H1 (cell line): Measurements from ENCODE around the gene COL4A1. TPM values are rescaled to one million over a fixed set of nuclear protein-coding genes. Genes with fewer than 3 reads are reported as not detected.
A peak's percentile ranks its signal among the peaks of the same experiment; 100 is the strongest.

Experiments
- CTCF ChIA-PET: fragments of 300-600 bp; sonication (Branson Sonifier 250); formaldehyde crosslinking; loops from one replicate; lab custom pipeline; 2021; ENCODE audit not compliant: partially characterized antibody; lab: Charles Lee
- POLR2A ChIA-PET: fragments of 300-600 bp; sonication (Branson Sonifier 250); formaldehyde crosslinking; loops from one replicate; lab custom pipeline; 2021; ENCODE audit warnings: inconsistent platforms; ENCODE audit not compliant: partially characterized antibody; lab: Charles Lee
- DNase-seq, 2 experiments: peaks; one replicate each; pipeline versions ENCODE4 v3.0.0 to v3.0.0-alpha.2; 2010 to 2022; ENCODE audit warnings: low spot score in 2 of 2, low read depth in 1 of 2, mixed read lengths in 1 of 2
- FAIRE-seq: peaks from 2 replicates; lab custom pipeline; 2011; peaks lifted over from hg19 to GRCh38; lab: Jason Lieb, UNC
- H2AFZ ChIP-seq: 2 replicates; pipeline ENCODE4 v1.8.1; 2012; ENCODE audit warnings: low read length, inconsistent platforms
- H2AK5ac ChIP-seq: 2 replicates; pipeline ENCODE4 v1.6.1; 2013; ENCODE audit warnings: low read depth, low read length
- H2BK120ac ChIP-seq: replicated peaks from 2 replicates; pipeline ENCODE3; 2013; ENCODE audit warnings: low read depth, low read length, inconsistent platforms
- H2BK12ac ChIP-seq: 2 replicates; pipeline ENCODE4 v1.6.1; 2013; ENCODE audit warnings: low read depth, low read length
- H2BK15ac ChIP-seq: 2 replicates; pipeline ENCODE4 v1.6.1; 2013; ENCODE audit warnings: low read length
- H2BK20ac ChIP-seq: 2 replicates; pipeline ENCODE4 v1.6.1; 2013; ENCODE audit warnings: low read length
- H2BK5ac ChIP-seq: 2 replicates; pipeline ENCODE4 v1.6.1; 2013; ENCODE audit warnings: low read depth, low read length
- H3K14ac ChIP-seq: 2 replicates; pipeline ENCODE4 v1.6.1; 2013; ENCODE audit warnings: inconsistent platforms; ENCODE audit not compliant: insufficient read length
- H3K18ac ChIP-seq: 2 replicates; pipeline ENCODE4 v1.6.1; 2013; ENCODE audit warnings: low read length; ENCODE audit errors: extremely low read depth
- H3K23ac ChIP-seq: 2 replicates; pipeline ENCODE4 v1.6.1; 2013; ENCODE audit warnings: inconsistent platforms; ENCODE audit not compliant: insufficient read length
- H3K23me2 ChIP-seq: 2 replicates; pipeline ENCODE4 v1.6.1; 2013; ENCODE audit warnings: low read depth, low read length
- H3K27ac ChIP-seq: 2 replicates; pipeline ENCODE4 v1.6.1; 2011; ENCODE audit warnings: low read depth, low read length, inconsistent platforms
- H3K27me3 ChIP-seq, 4 experiments: replicated peaks in 1 of 4; 1 replicate in 1 of 4; 2 replicates in 3 of 4; pipeline versions ENCODE4 v1.6.1 to v1.8.1; 2011 to 2013; ENCODE audit warnings: low read length in 3 of 4, mild to moderate bottlenecking in 3 of 4, inconsistent platforms in 2 of 4, mixed read lengths in 2 of 4, moderate library complexity in 1 of 4; ENCODE audit not compliant: control insufficient read depth in 3 of 4, insufficient read depth in 3 of 4; ENCODE audit errors: extremely low read depth in 1 of 4
- H3K36me3 ChIP-seq, 4 experiments: 2 replicates each; pipeline versions ENCODE4 v1.6.1 to v1.8.1; 2011 to 2013; ENCODE audit warnings: mild to moderate bottlenecking in 4 of 4, low read length in 3 of 4, moderate library complexity in 2 of 4, control low read depth in 1 of 4, inconsistent platforms in 1 of 4; ENCODE audit not compliant: insufficient read depth in 4 of 4, control insufficient read depth in 2 of 4
- H3K4ac ChIP-seq: replicated peaks from 2 replicates; pipeline ENCODE3; 2013; ENCODE audit warnings: low read length, low read depth, mixed read lengths, inconsistent platforms; ENCODE audit not compliant: insufficient read length
- H3K4me1 ChIP-seq, 4 experiments: replicated peaks in 1 of 4; 1 replicate in 1 of 4; 2 replicates in 3 of 4; pipeline versions ENCODE4 v1.6.1 to v1.8.1; 2011 to 2013; ENCODE audit warnings: low read length in 3 of 4, inconsistent platforms in 2 of 4, mixed read lengths in 1 of 4; ENCODE audit not compliant: insufficient read depth in 4 of 4, control insufficient read depth in 3 of 4
- H3K4me2 ChIP-seq, 2 experiments: 2 replicates each; pipeline versions ENCODE4 v1.6.1 to v1.8.1; 2011 to 2013; ENCODE audit warnings: low read depth in 2 of 2, low read length in 2 of 2, control low read depth in 1 of 2, inconsistent platforms in 1 of 2, mild to moderate bottlenecking in 1 of 2; ENCODE audit not compliant: insufficient read depth in 1 of 2
- H3K4me3 ChIP-seq, 4 experiments: fragments of 200-600, 300-600 bp in 1 of 4; sonication (generic), shearing (Covaris generic), sonication (Bioruptor Twin) in 1 of 4; 2 replicates each; pipeline versions ENCODE4 v1.5.1 to v1.8.1; 2011 to 2016; ENCODE audit warnings: low read length in 4 of 4, low read depth in 3 of 4, control low read depth in 2 of 4, inconsistent platforms in 2 of 4, mild to moderate bottlenecking in 2 of 4, mixed read lengths in 1 of 4, moderate library complexity in 1 of 4; ENCODE audit not compliant: insufficient read depth in 2 of 4; ENCODE audit errors: extremely low read depth in 1 of 4
- H3K56ac ChIP-seq: replicated peaks from 2 replicates; pipeline ENCODE3; 2013; ENCODE audit warnings: low read depth, mild to moderate bottlenecking, mixed read lengths, low read length, inconsistent platforms; ENCODE audit not compliant: insufficient read length
- H3K79me1 ChIP-seq: 2 replicates; pipeline ENCODE4 v1.6.1; 2013; ENCODE audit warnings: low read depth, low read length, control low read depth
- H3K79me2 ChIP-seq, 2 experiments: 2 replicates each; pipeline versions ENCODE4 v1.6.1 to v1.8.1; 2012 to 2013; ENCODE audit warnings: low read length in 2 of 2, mild to moderate bottlenecking in 2 of 2, inconsistent platforms in 1 of 2; ENCODE audit not compliant: insufficient read depth in 2 of 2, control insufficient read depth in 1 of 2
- H3K9ac ChIP-seq, 4 experiments: replicated peaks in 1 of 4; 1 replicate in 1 of 4; 2 replicates in 3 of 4; pipeline versions ENCODE4 v1.6.1 to v1.8.1; 2011 to 2013; ENCODE audit warnings: low read depth in 3 of 4, low read length in 3 of 4, control low read depth in 2 of 4, mild to moderate bottlenecking in 2 of 4, moderate library complexity in 2 of 4, inconsistent platforms in 1 of 4; ENCODE audit errors: extremely low read depth in 1 of 4
- H3K9me3 ChIP-seq, 2 experiments: 2 replicates each; pipeline versions ENCODE4 v1.6.1 to v1.8.1; 2012 to 2013; ENCODE audit warnings: mild to moderate bottlenecking in 2 of 2, moderate library complexity in 2 of 2, control low read depth in 1 of 2, inconsistent platforms in 1 of 2, low read depth in 1 of 2, low read length in 1 of 2, mixed read lengths in 1 of 2; ENCODE audit not compliant: insufficient read depth in 2 of 2
- H4K20me1 ChIP-seq, 2 experiments: replicated peaks in 1 of 2; 2 replicates each; pipeline versions ENCODE3 to v1.8.1; 2011 to 2013; ENCODE audit warnings: inconsistent platforms in 2 of 2, low read length in 2 of 2, mild to moderate bottlenecking in 1 of 2; ENCODE audit not compliant: insufficient read depth in 2 of 2, control insufficient read depth in 1 of 2
- H4K5ac ChIP-seq: 2 replicates; pipeline ENCODE4 v1.6.1; 2013; ENCODE audit warnings: low read length, low read depth, mixed read lengths, inconsistent platforms; ENCODE audit not compliant: insufficient read length
- H4K8ac ChIP-seq: 2 replicates; pipeline ENCODE4 v1.8.0; 2013; ENCODE audit warnings: mild to moderate bottlenecking, moderate library complexity, low read length, inconsistent platforms; ENCODE audit not compliant: insufficient read depth; ENCODE audit errors: extremely low read depth
- H4K91ac ChIP-seq: replicated peaks from 2 replicates; pipeline ENCODE3; 2013; ENCODE audit warnings: low read length, mixed read lengths, inconsistent platforms; ENCODE audit not compliant: insufficient read length
- CBX5 ChIP-seq: fragments of 300-800, 300-1000 bp; sonication (generic); IDR thresholded peaks from 2 replicates; pipeline ENCODE4 v1.7.1; 2016; ENCODE audit warnings: antibody characterized with exemption, low read length, low read depth
- CHD2 ChIP-seq: IDR thresholded peaks from 2 replicates; pipeline ENCODE4 v1.6.1; 2012; ENCODE audit warnings: low read length, improper control_type of control experiment
- EZH2 ChIP-seq: fragments of 200-600 bp; sonication (generic); IDR thresholded peaks from 2 replicates; pipeline ENCODE4 v1.7.1; 2012; ENCODE audit warnings: low read depth, mild to moderate bottlenecking, moderate library complexity, low read length, inconsistent platforms; ENCODE audit not compliant: severe bottlenecking
- GTF2F1 ChIP-seq: IDR thresholded peaks from 2 replicates; pipeline ENCODE4 v1.6.1; 2012; ENCODE audit warnings: low read depth, low read length, improper control_type of control experiment, borderline replicate concordance
- POLR2AphosphoS5 ChIP-seq: IDR thresholded peaks from 2 replicates; pipeline ENCODE4 v1.6.1; 2011; ENCODE audit warnings: low read depth, low read length
- SAP30 ChIP-seq: fragments of 300-600 bp; sonication (generic); IDR thresholded peaks from 2 replicates; pipeline ENCODE4 v1.7.1; 2012; ENCODE audit warnings: low read length, moderate library complexity, mild to moderate bottlenecking, inconsistent platforms; ENCODE audit not compliant: insufficient read depth, insufficient replicate concordance
- SP4 ChIP-seq: IDR thresholded peaks from 2 replicates; pipeline ENCODE4 v1.6.1; 2012; ENCODE audit warnings: low read length, inconsistent platforms
- TCF12 ChIP-seq: IDR thresholded peaks from 2 replicates; pipeline ENCODE4 v1.6.1; 2011; ENCODE audit warnings: low read depth, mild to moderate bottlenecking, low read length
- ZNF274 ChIP-seq: IDR thresholded peaks from 2 replicates; pipeline ENCODE4 v1.7.0; 2012; ENCODE audit warnings: low read length, borderline replicate concordance; ENCODE audit errors: extremely low read depth
- WGBS, 2 experiments: shearing (Covaris generic) in 1 of 2; methylation state at CpG; one replicate each; pipeline versions ENCODE4 v1.1.6 to v1.1.7; 2013 to 2015; ENCODE audit warnings: low lambda C conversion rate in 2 of 2, mixed read lengths in 2 of 2, inconsistent platforms in 1 of 2, low coverage in 1 of 2, missing lambda C conversion rate in 1 of 2; ENCODE audit not compliant: insufficient replicate concordance in 2 of 2, insufficient coverage in 1 of 2, insufficient read length in 1 of 2; ENCODE audit errors: extremely low coverage in 1 of 2, missing lambda C conversion rate in 1 of 2; 5-methylcytosine and 5-hydroxymethylcytosine counted together
- polyA plus RNA-seq, 7 experiments: library from polyadenylated mRNA; depleted of rRNA in 3 of 7; stranded (reverse) in 5 of 7; unstranded in 2 of 7; fragments of >200 nt in 5 of 7; fragments of 200-250 nt in 2 of 7; gene quantifications; 1 replicate in 5 of 7; 2 replicates in 1 of 7; 4 replicates in 1 of 7; pipeline versions ENCODE4 v1.2.1 to v1.2.3, GENCODE V29; 2011 to 2013; ENCODE audit warnings: missing spikeins in 2 of 7, mixed read lengths in 2 of 7
- total RNA-seq: library from RNA; stranded (reverse); fragmentation: NEBNext Ultra II Directional; extraction: Animal tissue kit (Norgen Biotek cat#: 25700); gene quantifications from 2 replicates; pipeline ENCODE4 v1.2.1, GENCODE V29; 2021

The COL4A1 gene
- total and polyA plus RNA-seq, 2 of the 8 experiments (the other 6 are each of a cell fraction or from before 2014, with no cell fraction given), result 30.7 to 82.0 TPM

GRCh38 chr13:110229905-110230563 lies 76.9 kb downstream of the COL4A1 start:
- H3K4ac ChIP-seq, result no peak overlapping the region
- no peak overlapping the region for H2BK20ac ChIP-seq
- WGBS, 2 experiments, result 88 to 100% methylated on average over 1 to 16 of the region's 16 CpGs
- no peak overlapping the region for H2BK120ac ChIP-seq
- H3K9me3 ChIP-seq, result no peaks in the 10 kb centered on the region
- no peak overlapping the region for H4K8ac ChIP-seq
- no peak overlapping the region for H3K4me2 ChIP-seq
- no peaks in the 10 kb centered on the region for H3K79me2 ChIP-seq
- ChIA-PET POLR2A (no interaction called here), CTCF (interaction anchor here (1.0 to 1.5 kb wide), 3 partner anchors 18 to 194 kb away, joined by 3 to 9 read pairs (median 3); no protein-coding TSS in a partner anchor)
- H3K56ac ChIP-seq, result no peak overlapping the region
- H3K4me3 ChIP-seq, result no peak overlapping the region
- DNase-seq, result no peak
- no peak overlapping the region for H3K23ac ChIP-seq
- no peak overlapping the region for H3K9ac ChIP-seq
- TF ChIP-seq CBX5 (no peak), EZH2 (no peak), TCF12 (no peak), GTF2F1 (no peak), SP4 (no peak), POLR2AphosphoS5 (no peak), SAP30 (no peak), ZNF274 (no peak), CHD2 (no peak)
- H3K4me1 ChIP-seq, result peaks cover 0 to 4% (median 0%) of the 10 kb centered on the region in 4 experiments; a peak in 3 of 7 replicates
- peaks cover 3% of the 10 kb centered on the region; the same call in 1 of the 2 replicates for H3K23me2 ChIP-seq
- no peak overlapping the region for H4K5ac ChIP-seq
- H2AFZ ChIP-seq, result no peak overlapping the region
- no peaks in the 10 kb centered on the region for H3K27me3 ChIP-seq
- peak overlapping the region; percentile 66; the same call in 1 of the 2 replicates for H2AK5ac ChIP-seq
- peaks cover 6% of the 10 kb centered on the region for H3K79me1 ChIP-seq
- FAIRE-seq, result no peak
- no peak overlapping the region for H3K18ac ChIP-seq
- no peak overlapping the region for H3K14ac ChIP-seq
- peaks cover 2 to 4% of the 10 kb centered on the region in 2 experiments for H4K20me1 ChIP-seq
- H2BK15ac ChIP-seq, result no peak overlapping the region; the same call in 1 of the 2 replicates
- H3K27ac ChIP-seq, result no peak overlapping the region
- no peak overlapping the region for H4K91ac ChIP-seq
- H3K36me3 ChIP-seq, result no peaks in the 10 kb centered on the region
- no peak overlapping the region for H2BK5ac ChIP-seq
- 0 out of 2 replicates have a peak overlapping the region, but pooled peaks have one; percentile 39 for H2BK12ac ChIP-seq
